HFF-Myc (cell line): ENCODE results near the gene RGCC.

ENCODE experiments used
- DNase-seq: peaks from one replicate; pipeline ENCODE4 v3.0.0-alpha.2; 2011; ENCODE audit warnings: low read depth; ENCODE audit errors: extremely low read depth
- H3K4me3 ChIP-seq: replicated peaks from 2 replicates; pipeline ENCODE4 v1.5.1; 2011; ENCODE audit warnings: low read depth, mild to moderate bottlenecking, control low read depth, low read length
- CTCF ChIP-seq: IDR thresholded peaks from 2 replicates; pipeline ENCODE4 v1.5.1; 2012; ENCODE audit warnings: mild to moderate bottlenecking, low read depth, low read length, control low read depth; ENCODE audit errors: missing control alignments

RGCC gene

GRCh38 chr13:41465241-41465847 lies 8.0 kb downstream of the RGCC start:
- no peak overlapping the region for H3K4me3 ChIP-seq
- no peak for TF ChIP-seq CTCF
- peak; percentile 31 for DNase-seq

- no peak for TF ChIP-seq CTCF
- H3K4me3 ChIP-seq: no peak overlapping the region
- no peak for DNase-seq
These were observed 8.6 kb downstream of the RGCC start for GRCh38 chr13:41465898-41466320.

GRCh38 chr13:41467425-41467945 lies 10.1 kb downstream of the RGCC start:
- no peak for DNase-seq
- no peak overlapping the region for H3K4me3 ChIP-seq
- no peak for TF ChIP-seq CTCF

DNA sequence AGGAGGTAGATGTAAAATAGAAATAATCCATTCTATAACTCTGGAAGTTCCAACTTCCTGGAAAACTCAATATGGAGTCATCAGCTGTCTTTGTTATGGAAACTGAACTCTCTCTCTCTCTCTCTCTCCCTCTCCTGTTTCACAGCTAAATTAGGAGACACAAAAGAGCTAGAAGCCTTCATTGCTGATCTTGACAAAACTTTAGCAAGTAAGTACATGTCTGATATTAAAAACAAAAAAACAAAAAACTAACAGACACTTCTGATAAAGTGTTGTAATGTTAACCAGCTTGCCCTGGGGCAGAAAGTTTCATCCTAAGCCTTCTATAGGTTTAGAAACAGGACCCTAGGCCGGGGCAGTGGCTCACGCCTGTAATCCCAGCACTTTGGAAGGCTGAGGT lies 11.3 kb downstream of the RGCC start:
- DNase-seq: no peak
- TF ChIP-seq CTCF: no peak
- no peak overlapping the region for H3K4me3 ChIP-seq

DNA sequence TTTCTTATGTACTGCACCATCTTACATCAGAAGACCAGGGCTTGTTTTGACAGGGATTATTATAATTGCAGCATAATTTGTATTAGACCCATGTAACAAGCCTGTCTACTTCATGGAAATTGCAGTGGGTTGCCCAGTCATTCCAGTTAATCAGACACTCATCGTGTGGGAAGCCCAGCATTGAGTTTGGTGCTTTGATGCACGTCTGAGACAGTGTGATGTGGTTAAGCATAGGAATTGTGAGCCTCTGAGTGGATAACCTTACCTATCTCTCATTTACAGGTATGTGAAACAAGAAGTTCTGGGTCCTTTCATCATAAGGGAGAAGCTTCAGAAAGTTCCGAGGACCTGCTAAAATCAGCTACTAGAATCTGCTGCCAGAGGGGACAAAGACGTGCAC lies 12.8 kb downstream of the RGCC start:
- no peak for DNase-seq
- TF ChIP-seq CTCF: no peak

GRCh38 chr13:41471785-41472184 lies 14.4 kb downstream of the RGCC start:
- DNase-seq: no peak
- no peak for TF ChIP-seq CTCF
- H3K4me3 ChIP-seq: no peak overlapping the region

More for the DNA sequence above, 12.8 kb downstream of the RGCC start:
- no peak overlapping the region for H3K4me3 ChIP-seq

- H3K4me3 ChIP-seq: no peak overlapping the region
- no peak for DNase-seq
- no peak for TF ChIP-seq CTCF
These were observed 29.9 kb downstream of the RGCC start for GRCh38 chr13:41487222-41487621.
